GM18909 (cell line): ENCODE results near the gene ARMC6.
"Not testable (repeated sequence)": the region's sequence is repeated elsewhere in the genome, so short reads cannot be mapped to it uniquely, and the experiment has no call there.

Experiments used
- ATAC-seq: cut with Tn5 transposase; IDR thresholded peaks from one replicate; pipeline ENCODE4 v1.9.1; 2021; ENCODE audit warnings: mild to moderate bottlenecking; ENCODE audit not compliant: unreplicated experiment, poor library complexity

Gene ARMC6

DNA sequence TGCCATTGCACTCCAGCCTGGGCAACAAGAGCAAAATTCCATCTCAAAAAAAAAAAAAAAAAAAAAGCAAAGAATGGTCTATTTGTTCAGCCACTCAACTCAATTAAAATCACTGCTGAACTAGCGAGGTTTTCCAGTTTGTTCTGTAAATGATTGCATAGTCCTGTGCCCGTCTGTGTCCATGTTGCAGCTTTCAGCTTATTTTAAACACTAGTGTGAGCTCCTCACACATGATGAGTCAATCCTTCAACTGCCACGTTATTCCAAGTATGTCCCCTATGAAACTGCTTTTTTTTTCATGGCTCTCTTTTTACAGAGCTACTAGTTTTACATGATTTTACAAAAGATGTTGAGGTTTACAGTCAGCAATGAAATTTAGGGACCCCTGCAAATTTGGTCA, 12.3 kb upstream of the ARMC6 start:
- ATAC-seq: no peak

DNA sequence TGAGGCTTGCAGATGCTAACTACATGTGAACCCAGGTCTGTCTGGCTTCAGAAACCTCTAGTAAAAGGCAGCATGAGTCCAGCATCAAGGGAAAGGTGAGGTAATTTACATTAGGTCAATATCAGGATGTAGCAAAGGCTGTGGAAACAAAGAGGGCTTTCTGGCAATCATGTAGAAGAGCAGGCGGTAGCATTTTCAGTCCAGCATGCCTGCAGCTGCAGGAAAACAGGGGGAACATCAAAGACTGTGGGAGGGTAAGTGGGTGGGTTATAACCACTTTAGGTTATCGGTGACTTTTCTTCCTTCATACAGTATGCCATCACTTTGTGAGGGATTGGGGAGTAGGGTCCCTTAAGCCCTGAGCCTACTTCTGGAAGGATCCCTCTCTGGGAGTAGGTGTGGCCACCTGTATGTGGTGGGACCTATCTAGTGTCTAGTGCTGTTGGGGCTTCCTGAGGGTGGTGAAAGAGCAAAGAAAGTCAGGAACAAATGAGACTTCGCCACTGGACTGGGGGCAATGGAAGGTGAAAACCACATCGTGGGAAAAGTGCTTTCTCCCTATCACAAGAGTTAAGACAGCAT, 10.9 kb upstream of the ARMC6 start:
- ATAC-seq: no peak

DNA sequence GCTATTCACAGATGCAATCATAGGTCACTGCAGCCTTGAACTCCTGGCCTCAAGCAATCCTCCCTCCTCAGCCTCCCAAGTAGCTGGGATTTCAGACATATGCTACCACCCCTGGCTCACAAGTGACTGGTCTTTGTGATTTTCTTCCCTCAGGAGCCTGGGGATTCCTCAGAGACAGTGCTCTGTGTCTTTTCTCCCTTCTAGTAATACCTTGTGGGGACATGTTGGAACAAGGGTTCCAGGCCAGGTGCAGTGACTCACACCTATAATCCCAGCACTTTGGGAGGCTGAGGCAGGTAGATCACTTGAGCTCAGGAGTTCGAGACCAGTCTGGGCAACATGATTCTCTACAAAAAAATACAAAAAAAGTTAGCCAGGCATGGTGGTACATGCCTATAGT, 10.0 kb upstream of the ARMC6 start:
- ATAC-seq: not testable (repeated sequence)

DNA sequence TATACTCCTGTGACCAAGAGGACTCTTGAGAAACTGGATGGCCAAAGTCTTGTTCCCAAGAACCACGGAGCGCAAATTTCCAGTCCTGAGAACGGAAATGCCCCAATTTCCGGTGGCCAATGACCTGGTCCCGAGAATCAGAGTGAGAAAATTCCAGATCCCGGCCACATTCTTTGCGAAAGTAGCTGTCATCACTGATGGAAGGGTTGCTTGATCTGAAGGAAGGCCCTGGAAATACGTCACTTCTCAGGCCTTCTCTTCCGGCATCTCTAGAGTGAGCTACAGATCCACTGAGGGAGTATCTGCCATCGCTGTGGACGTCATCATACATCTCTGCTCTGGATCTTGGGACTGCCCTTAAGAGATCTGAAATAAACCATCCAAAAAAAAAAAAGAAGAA, 7.5 kb upstream of the ARMC6 start:
- ATAC-seq: no peak

DNA sequence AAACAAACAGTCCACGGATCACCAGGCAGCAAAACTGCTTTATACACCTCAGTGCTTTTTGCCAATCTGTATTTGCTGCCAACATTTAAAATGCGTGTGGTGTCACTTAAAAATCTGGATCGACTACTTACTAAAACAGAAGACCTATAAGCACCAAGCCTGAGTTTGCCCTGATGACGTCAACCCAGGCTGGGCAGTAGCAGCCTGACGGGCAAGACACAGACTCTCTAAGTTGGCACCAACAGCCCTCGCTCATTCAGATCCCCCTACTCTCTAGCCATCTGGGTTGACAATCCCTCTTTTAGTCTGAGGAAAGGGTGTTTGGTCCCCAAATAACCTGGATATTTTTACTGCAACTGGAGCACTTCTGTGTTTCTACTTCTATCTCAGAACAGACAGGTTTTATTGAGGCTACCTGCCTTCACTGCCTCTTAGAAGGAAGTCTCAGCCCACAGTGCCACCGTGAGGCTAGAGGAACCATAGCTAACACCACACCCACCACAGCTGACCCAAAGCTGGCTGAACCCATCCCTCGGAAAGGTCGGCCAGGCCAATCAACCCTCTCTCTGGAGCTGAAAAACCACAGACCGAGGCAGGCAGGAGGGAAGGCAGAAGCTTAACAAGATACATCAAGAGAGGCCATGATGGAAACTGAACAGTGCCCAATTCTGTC, 7.0 kb upstream of the ARMC6 start:
- no peak for ATAC-seq

DNA sequence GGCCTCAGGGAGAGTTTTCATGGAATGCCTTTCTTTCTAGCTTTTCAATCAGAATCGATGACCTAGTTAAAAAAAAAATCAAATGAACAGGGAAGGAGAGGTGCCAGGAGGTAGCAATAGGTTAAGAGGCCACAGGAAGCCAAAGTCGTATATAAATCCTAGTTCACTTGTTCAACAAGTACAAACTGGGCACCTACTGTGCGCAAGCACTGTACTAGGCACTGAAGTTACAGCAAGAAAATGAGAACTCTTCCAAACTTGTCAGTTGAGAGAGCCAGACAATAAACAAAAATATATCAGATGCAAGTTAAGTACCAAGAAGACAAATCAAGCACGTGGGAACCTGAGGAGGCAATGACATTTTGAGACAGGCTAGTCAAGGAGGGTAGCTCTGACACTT, 6.2 kb upstream of the ARMC6 start:
- ATAC-seq: no peak

DNA sequence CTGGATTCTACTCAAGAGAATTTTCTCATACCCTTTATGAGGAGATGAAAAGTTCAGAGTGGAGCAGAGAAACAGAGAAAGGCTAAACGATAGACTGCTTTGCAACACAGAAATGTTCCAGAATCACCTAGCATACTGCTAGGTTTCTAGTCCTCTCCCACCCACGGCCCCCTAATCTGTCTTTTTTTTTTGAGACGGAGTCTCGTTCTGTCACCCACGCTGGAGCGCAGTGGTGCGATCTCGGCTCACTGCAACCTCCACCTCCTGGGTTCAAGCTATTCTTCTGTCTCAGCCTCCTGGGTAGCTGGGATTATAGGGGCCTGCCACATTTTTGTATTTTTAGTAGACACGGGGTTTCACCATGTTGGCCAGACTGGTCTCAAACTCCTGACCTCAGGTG, 4.9 kb upstream of the ARMC6 start:
- ATAC-seq: no peak

DNA sequence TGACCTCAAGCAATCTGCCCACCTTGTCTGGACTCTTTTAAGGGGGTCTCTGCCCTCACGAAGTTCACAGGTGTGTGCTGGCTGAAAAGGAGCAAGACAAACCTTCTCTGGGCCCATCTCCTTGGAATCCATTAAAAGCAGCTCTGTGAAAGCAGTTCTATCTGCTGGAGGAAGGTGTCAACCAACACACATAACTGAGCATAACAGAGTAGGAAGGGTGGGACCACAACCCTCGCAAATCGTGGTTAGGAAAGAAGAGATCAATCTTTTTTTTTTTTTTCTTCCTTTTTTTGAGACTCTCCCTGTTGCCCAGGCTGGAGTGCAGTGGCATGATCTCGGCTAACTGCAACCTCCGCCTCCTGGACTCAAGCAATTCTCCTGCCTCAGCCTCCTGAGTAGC, 1.5 kb upstream of the ARMC6 start:
- ATAC-seq: no peak

DNA sequence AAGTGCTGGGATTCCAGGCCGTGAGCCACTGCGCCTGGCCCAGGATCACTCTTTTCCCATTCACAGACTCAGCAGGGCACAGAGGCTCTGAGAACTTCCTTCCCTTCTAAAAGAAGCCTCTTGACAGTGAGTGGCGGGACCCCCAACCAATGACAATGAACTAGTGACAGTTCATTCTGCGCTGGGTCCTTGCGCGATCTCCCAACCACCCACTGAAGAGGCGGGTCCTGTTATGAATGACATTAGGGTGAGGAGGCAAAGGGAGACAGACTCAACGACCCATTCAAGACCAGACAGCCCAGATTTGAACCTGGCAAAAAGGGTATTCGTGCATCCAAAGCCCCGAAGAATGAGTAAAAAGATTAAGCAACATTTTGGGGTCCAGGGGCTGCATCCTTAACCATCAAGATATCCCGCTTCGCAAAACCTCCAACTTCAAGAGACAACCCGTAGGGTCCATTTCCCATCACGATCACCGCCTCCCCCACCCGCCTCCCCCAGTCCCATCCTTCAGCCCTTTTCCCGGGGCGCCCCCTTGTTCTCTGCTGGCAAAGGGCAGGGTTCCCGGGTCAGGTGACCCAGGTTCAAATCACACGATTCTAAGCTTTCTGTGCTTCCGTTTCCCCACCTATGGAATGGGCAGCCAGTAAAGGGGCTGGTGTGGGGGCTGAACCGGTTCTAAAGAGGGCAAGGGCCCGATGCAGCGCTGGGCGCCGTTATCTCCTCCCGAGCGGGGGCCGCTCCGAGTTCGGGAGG, 805 bp upstream of the ARMC6 start:
- peak; percentile 39 for ATAC-seq

DNA sequence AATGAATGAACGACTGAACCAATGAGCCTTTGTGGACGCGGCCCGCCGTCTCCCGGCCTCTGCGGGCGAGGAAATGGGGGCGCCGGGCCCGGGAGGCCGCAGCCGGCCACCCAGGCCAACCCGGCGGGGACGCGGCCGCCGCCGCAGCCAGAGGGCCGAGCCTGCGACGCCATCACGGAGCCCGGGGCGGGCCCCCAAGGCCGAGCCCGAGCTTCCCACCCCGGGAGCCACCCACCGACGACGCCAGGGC, 302 bp upstream of the ARMC6 start:
- ATAC-seq: no peak

DNA sequence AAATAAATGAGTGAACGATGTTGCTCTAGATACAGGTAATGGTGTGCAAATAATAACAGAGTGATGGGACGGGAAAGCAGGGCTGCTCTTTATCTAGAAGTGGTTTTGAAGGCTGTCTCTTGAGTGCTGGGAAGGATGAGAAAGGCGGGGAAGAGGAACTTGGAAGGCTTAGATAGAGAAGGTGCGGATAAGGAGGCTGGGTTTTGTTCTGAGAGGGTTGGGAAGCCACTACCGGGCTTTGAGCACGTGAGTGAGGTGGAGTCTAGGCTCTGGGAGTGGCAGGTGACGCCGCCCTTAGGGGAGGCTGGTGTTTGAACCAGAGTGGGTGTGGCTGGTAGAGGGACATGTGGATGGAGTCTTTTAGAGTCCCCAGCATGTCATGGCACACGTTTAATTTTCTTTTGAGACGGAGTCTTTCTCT, 811 bp downstream of the ARMC6 start:
- no peak for ATAC-seq

DNA sequence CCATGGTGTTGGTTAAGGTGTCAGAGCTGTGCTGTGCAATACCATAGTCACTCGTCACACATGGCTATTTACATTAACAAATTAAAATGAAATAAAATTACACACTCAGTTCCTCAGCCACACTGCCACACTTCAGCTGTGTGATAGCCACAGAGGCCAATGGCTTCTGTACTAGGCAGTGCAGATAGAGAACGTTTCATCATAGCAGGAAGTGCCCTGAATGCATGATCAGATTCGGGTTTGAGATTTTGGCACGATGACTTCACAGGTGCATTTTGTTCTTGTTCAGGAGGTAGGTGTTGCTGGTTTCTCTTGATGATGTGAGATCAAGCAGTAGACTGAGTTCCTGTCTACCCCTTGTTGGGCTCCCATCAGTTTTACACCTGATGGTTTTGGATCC, 6.5 kb downstream of the ARMC6 start:
- ATAC-seq: no peak

DNA sequence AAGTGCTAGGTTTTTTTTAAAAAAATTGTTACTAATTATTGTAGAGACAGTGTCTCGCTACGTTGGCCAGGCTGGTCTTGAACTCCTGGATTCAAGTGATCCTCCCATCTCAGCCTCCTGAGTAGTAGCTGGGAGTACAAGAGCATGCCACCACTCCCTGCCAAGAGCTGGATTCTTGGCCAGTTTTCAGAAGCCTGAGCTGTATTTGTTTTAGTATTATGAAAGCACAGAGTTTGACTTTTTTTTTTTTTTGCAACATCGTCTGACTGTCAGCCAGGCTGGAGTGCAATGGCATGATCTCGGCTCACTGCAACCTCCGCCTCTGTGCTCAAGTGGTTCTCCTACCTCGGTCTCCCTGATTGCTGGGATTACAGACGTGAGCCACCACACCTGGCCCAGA, 7.0 kb downstream of the ARMC6 start:
- no peak for ATAC-seq

DNA sequence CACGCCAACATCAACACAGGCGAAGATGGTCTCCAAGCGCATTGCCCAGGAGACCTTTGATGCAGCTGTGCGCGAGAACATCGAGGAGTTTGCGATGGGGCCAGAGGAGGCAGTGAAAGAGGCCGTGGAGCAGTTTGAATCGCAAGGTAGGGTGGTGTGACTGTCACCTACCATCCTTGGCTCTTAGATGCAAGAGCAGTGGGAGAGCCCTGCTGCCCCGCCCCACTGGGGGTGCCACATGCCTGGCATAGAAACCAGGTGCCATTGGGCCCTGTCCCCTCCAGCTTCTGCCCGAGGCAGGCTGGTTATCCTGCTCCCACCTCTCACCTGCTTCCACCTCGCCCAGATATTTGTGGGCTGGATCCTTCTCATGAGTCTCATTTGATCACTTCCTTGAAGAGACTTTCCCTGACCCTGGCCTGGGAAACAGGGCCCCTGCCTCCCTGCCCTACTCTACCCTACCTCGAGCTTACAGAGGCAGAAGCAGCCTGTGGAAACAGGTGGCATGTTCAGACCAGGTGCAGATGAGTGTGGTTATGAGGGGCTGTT, 9.4 kb downstream of the ARMC6 start:
- ATAC-seq: no peak

DNA sequence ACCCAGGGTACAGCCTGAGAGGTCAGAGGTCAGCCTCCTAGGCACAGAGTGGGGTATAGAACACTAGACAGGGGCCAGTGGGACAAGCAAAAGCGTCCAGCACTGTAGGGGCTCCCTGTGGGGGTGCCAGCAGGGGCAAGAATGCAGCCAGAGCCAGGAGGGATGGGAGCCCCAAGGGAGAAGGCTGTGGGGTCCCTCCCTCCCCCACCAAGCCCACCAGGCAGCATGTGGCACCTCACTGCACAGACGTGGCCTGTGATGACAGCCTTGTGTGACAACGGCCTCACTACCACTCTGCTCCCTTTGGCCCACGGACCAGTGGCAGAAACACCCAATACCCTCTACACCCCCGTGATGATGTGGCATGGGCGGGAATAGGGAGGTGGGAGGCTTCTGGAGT, 10.1 kb downstream of the ARMC6 start:
- ATAC-seq: no peak

DNA sequence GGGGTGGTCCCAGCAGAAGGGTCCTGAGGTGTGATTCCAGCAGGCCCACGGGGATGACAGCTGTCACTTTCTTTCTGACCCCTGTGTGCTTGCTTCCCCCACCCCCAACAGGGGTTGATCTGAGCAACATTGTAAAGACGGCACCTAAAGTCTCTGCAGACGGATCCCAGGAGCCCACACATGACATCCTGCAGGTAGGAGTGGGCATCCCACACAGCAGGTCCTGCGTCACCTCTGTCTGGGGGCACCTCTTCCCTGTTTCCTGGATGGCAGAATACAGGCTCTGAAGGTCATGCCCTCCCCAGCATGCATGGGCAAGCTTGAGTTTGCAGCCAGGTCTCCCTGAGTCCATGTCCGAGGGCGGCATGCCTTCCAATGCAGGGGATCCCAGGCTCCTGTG, 10.5 kb downstream of the ARMC6 start:
- ATAC-seq: no peak

DNA sequence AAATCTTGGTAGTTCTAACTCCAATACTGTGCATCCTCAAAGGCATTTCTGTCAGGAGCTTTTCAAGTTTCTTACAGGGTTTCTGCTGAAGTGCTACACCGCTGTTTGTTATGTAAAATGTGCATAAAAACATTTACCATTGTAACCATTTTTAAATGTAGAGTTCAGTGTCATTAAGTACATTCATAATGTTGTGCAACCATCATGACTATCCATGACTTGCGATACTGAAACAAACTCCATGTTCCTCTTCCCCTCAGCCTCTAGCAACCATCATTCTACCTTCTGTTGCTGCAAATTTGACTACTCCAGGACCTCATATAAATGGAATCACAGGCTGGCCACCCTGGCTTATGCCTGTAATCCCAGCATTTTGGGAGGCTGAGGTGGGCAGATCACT, 16.0 kb downstream of the ARMC6 start:
- ATAC-seq: no peak

DNA sequence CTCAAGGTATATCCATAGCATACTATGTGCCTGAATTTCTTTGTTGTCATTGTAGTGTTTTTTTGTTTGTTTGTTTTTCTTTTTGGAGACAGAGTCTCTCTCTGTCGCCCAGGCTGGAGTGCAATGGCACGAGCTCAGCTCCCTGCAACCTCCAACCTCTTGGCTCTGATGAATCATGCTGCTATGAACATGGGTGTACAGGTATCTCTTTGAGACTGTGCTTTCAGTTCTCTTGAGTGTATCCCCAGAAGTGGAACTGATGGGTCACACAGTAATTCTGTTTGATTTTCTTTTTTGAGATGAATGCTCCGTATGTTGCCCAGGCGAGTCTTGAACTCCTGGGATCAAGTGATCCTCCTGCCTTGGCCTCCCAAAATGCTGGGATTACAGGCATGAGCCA, 16.7 kb downstream of the ARMC6 start:
- no peak for ATAC-seq

DNA sequence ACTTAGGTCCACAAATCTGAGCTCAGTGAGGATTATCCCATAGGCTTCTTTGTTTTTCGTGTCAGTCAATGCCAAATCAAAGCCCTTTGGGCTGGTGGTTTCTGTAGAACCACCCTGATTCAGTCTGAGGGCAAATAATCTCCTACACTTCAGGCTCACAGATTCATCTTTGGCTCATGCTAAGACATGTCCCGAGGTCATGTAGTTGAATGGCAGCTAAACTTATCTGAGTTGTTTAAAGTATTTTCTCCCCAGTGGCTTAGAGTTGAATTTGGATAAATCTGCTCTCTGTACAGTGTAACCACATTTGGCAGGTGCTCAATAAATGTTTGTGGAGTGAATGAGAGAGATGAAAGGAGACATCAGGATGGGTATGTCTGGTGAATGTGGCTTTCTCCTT, 17.3 kb downstream of the ARMC6 start:
- ATAC-seq: no peak

DNA sequence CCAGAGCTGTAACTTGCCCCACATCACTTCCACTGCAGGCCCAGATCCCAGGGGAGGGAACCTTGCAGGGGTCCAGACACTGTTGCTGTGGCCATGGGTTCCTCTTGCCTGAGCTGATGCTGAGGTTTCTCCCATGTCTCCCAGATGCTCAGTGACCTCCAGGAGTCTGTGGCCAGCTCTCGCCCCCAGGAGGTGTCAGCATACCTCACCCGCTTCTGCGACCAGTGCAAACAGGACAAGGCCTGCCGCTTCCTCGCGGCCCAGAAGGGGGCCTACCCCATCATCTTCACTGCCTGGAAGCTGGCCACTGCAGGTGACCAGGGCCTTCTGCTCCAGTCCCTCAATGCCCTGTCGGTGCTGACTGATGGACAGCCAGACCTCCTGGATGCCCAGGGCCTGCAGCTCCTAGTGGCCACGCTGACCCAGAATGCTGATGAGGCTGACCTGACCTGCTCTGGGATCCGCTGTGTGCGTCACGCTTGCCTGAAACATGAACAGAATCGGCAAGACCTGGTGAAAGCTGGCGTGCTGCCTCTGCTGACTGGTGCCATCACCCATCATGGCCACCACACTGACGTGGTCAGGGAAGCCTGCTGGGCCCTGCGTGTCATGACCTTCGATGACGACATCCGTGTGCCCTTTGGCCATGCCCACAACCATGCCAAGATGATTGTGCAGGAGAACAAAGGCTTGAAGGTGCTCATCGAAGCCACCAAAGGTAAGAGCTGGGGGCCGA, 18.2 kb downstream of the ARMC6 start:
- ATAC-seq: no peak

DNA sequence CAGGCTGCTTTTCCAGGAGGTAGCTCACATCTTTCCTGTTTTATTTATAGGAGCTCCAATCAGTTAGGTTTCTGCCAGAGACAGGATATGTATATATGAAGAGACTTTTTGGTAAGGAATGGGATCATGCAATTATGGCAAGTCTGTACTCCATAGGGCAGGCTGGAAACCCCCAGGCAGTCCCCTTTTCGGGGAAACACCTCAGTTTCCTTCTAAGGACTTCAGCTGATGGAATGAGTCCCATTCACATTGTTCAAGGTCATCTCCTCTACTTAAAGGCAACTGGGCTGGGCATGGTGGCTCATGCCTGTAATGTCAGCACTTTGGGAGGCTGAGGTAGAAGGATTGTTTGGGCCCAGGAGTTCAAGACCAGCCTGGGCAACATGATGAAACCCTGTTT, 19.5 kb downstream of the ARMC6 start:
- no peak for ATAC-seq
